Occipital lobe (tissue), 2 donors: Measurements from ENCODE around the gene IL4I1. TPM values are rescaled to one million over a fixed set of nuclear protein-coding genes. Genes with fewer than 3 reads are reported as not detected.
"Not testable (repeated sequence)": the region's sequence is repeated elsewhere in the genome, so short reads cannot be mapped to it uniquely, and the experiment has no call there.

Experiments
- DNase-seq: peaks from one replicate; lab custom pipeline; 2025; lab: John Stamatoyannopoulos, UW
- total RNA-seq: library from RNA; depleted of rRNA; stranded (reverse); fragments of >200 nt; gene quantifications from one replicate; pipeline ENCODE4 v1.2.3, GENCODE V29; 2014

IL4I1 gene
- total RNA-seq = not detected

GRCh38 chr19:49896863-49897621, at the start of gene IL4I1:
Gene IL4I1 (minus strand): TSS chr19:49896887. CDS start chr19:49896160, 727 bp downstream.
- no peak for DNase-seq

- DNase-seq = no peak
Observed at GRCh38 chr19:49946415-49946814, 49.7 kb upstream of the IL4I1 start.

GRCh38 chr19:49944567-49944966, 47.9 kb upstream of the IL4I1 start:
- not testable (repeated sequence) for DNase-seq

- DNase-seq = no peak
Observed at GRCh38 chr19:49940482-49940791, 43.8 kb upstream of the IL4I1 start.

GRCh38 chr19:49939721-49940481, 43.2 kb upstream of the IL4I1 start:
- no peak for DNase-seq

GRCh38 chr19:49938662-49939061, 42.0 kb upstream of the IL4I1 start:
- no peak for DNase-seq

- peak; percentile 44 for DNase-seq
Observed at GRCh38 chr19:49937750-49938381, 41.2 kb upstream of the IL4I1 start.

GRCh38 chr19:49936549-49936948, 39.9 kb upstream of the IL4I1 start:
- no peak for DNase-seq

- no peak for DNase-seq
Observed at GRCh38 chr19:49933643-49934042, 37.0 kb upstream of the IL4I1 start.

GRCh38 chr19:49932731-49933131, 36.0 kb upstream of the IL4I1 start:
- DNase-seq = no peak

- DNase-seq = no peak
Observed at GRCh38 chr19:49932041-49932451, 35.4 kb upstream of the IL4I1 start.

GRCh38 chr19:49931293-49932040, 34.8 kb upstream of the IL4I1 start:
- no peak for DNase-seq

- DNase-seq = no peak
Observed at GRCh38 chr19:49930483-49931011, 33.9 kb upstream of the IL4I1 start.

- peak; percentile 91 for DNase-seq
Observed at GRCh38 chr19:49929611-49930482, 33.2 kb upstream of the IL4I1 start.

- DNase-seq = peak; percentile 69
Observed at GRCh38 chr19:49929121-49929610, 32.5 kb upstream of the IL4I1 start, which contains the start of the genes ATF5 and NUP62. Gene ATF5 (plus strand): TSS chr19:49929205. CDS start chr19:49930851, 1,646 bp downstream. Gene NUP62 (minus strand): TSS chr19:49929504. CDS start chr19:49909807, 19,697 bp downstream.

GRCh38 chr19:49927526-49928264, 31.0 kb upstream of the IL4I1 start:
- no peak for DNase-seq

GRCh38 chr19:49926515-49926914, 29.8 kb upstream of the IL4I1 start:
- no peak for DNase-seq

- no peak for DNase-seq
Observed at GRCh38 chr19:49925486-49925885, 28.8 kb upstream of the IL4I1 start.

- not testable (repeated sequence) for DNase-seq
Observed at GRCh38 chr19:49924881-49925210, 28.2 kb upstream of the IL4I1 start.
